Natural killer cell (primary cell): ENCODE results near the gene CALN1. TPM values are rescaled to one million over a fixed set of nuclear protein-coding genes. Genes with fewer than 3 reads are reported as not detected.

Experiments
- ATAC-seq, 3 donors: fragments of 150-1000 bp in 2 of 3; fragments of 200-7000 bp in 1 of 3; cut with Tn5 transposase; 1 replicate in 1 of 3; 2 replicates in 2 of 3; pipeline ENCODE4 v1.10.0; 2021; ENCODE audit warnings: mild to moderate bottlenecking in 2 of 3, moderate library complexity in 2 of 3
- DNase-seq, 2 donors: peaks; one replicate each; pipeline versions ENCODE4 v3.0.0 to v3.0.0-alpha.2; 2013 to 2021; ENCODE audit warnings: mixed read lengths in 1 of 2
- H3K27ac ChIP-seq: one replicate; pipeline ENCODE4 v1.5.1; 2013; ENCODE audit warnings: mild to moderate bottlenecking, low read length
- H3K27me3 ChIP-seq: one replicate; pipeline ENCODE4 v1.6.1; 2013; ENCODE audit warnings: low read length; ENCODE audit not compliant: control insufficient read depth, insufficient read depth
- H3K36me3 ChIP-seq: one replicate; pipeline ENCODE4 v1.6.1; 2013; ENCODE audit warnings: low read length; ENCODE audit not compliant: control insufficient read depth, insufficient read depth
- H3K4me1 ChIP-seq: one replicate; pipeline ENCODE4 v1.6.1; 2013; ENCODE audit warnings: low read length; ENCODE audit not compliant: control insufficient read depth, insufficient read depth
- H3K4me3 ChIP-seq: one replicate; pipeline ENCODE4 v1.5.1; 2013; ENCODE audit warnings: low read length
- H3K9me3 ChIP-seq: one replicate; pipeline ENCODE4 v1.6.1; 2013; ENCODE audit warnings: low read length; ENCODE audit not compliant: control insufficient read depth, insufficient read depth
- H3K27ac Mint-ChIP-seq, 2 donors: one replicate each; pipeline ENCODE4 v1.8.0; 2022; ENCODE audit warnings: mild to moderate bottlenecking in 2 of 2, mixed read lengths in 2 of 2, moderate library complexity in 1 of 2
- H3K27me3 Mint-ChIP-seq, 2 donors: one replicate each; pipeline ENCODE4 v1.8.0; 2022; ENCODE audit warnings: low read depth in 2 of 2, mixed read lengths in 2 of 2
- H3K36me3 Mint-ChIP-seq: one replicate; pipeline ENCODE4 v1.8.0; 2022; ENCODE audit warnings: mixed read lengths
- H3K4me1 Mint-ChIP-seq, 2 donors: one replicate each; pipeline ENCODE4 v1.8.0; 2022; ENCODE audit warnings: mixed read lengths in 2 of 2
- H3K4me3 Mint-ChIP-seq: one replicate; pipeline ENCODE4 v1.8.0; 2022; ENCODE audit warnings: mild to moderate bottlenecking, moderate library complexity, mixed read lengths
- H3K9me3 Mint-ChIP-seq, 2 donors: one replicate each; pipeline ENCODE4 v1.8.0; 2022; ENCODE audit warnings: mixed read lengths in 2 of 2
- CTCF ChIP-seq: fragments of 200-600 bp; IDR thresholded peaks from one replicate; pipeline ENCODE4 v1.8.0; 2022; ENCODE audit warnings: antibody characterized with exemption
- WGBS: methylation state at CpG from one replicate; pipeline ENCODE4 v1.1.7; 2013; ENCODE audit warnings: missing lambda C conversion rate; ENCODE audit not compliant: insufficient coverage; 5-methylcytosine and 5-hydroxymethylcytosine counted together
- intact Hi-C: fragments of 100-400 bp; cut with micrococcal nuclease; formaldehyde crosslinking; loops from one replicate; pipeline ENCODE4 v1.14.2; 2022
- total RNA-seq, 4 donors: library from RNA; stranded (reverse); fragments of 120-200 nt in 1 of 4; gene quantifications; one replicate each; pipeline versions ENCODE4 v1.2.3 to v1.2.4, GENCODE V29; 2013 to 2022

Gene CALN1
- total RNA-seq, 3 donors from 2014 or later (not counting 1 experiment from before 2014, with no cell fraction given): 0.18 TPM; not detected in 2

DNA sequence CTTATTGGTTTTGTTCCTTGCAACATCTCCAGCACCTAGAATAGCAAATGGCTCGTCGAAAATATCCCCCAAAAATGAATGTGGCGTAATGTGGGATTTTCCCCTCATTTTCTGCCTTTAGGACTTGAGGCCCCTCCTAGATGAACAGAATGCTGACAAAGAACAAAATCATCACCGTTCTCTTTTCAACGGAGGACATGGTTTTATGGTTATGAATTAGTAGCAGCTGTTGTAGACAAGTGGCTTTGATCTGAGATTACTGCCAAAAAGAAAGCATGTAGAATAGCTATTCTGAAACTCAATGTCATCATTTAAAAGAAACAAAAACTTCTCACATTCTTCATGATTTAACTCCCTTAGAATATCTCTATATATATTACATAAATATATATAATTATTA, 17.2 kb upstream of the CALN1 start:
- no peak for DNase-seq
- no peak for ATAC-seq
- no peaks in the 10 kb centered on the region for H3K9me3 Mint-ChIP-seq
- WGBS: 86% methylated on average over 4 of the region's 5 CpGs
- intact Hi-C loops: no loop called here
- Histone ChIP-seq H3K4me1 (no peaks in the 10 kb centered on the region), H3K27ac (no peak overlapping the region), H3K36me3 (no peaks in the 10 kb centered on the region), H3K27me3 (no peaks in the 10 kb centered on the region), H3K4me3 (no peak overlapping the region), H3K9me3 (no peaks in the 10 kb centered on the region)
- H3K36me3 Mint-ChIP-seq: no peaks in the 10 kb centered on the region
- H3K27me3 Mint-ChIP-seq: peaks cover 0 to 2% of the 10 kb centered on the region in 2 donors
- no peak for TF ChIP-seq CTCF
- H3K4me3 Mint-ChIP-seq: no peak overlapping the region
- H3K4me1 Mint-ChIP-seq: no peaks in the 10 kb centered on the region
- H3K27ac Mint-ChIP-seq: no peak overlapping the region

- 97% methylated on average over 8 of the region's 8 CpGs for WGBS
- no peak overlapping the region for H3K27ac Mint-ChIP-seq
- Histone ChIP-seq H3K9me3 (peaks cover 4% of the 10 kb centered on the region), H3K27me3 (no peaks in the 10 kb centered on the region), H3K4me1 (no peaks in the 10 kb centered on the region), H3K27ac (no peak overlapping the region), H3K36me3 (no peaks in the 10 kb centered on the region), H3K4me3 (no peak overlapping the region)
- peaks cover 0 to 2% of the 10 kb centered on the region in 2 donors for H3K9me3 Mint-ChIP-seq
- no peak overlapping the region for H3K4me3 Mint-ChIP-seq
- TF ChIP-seq CTCF: no peak
- intact Hi-C loops: no loop called here
- H3K4me1 Mint-ChIP-seq: no peaks in the 10 kb centered on the region
- no peaks in the 10 kb centered on the region for H3K36me3 Mint-ChIP-seq
- DNase-seq: no peak
- H3K27me3 Mint-ChIP-seq: peaks cover 0 to 1% of the 10 kb centered on the region in 2 donors
- no peak for ATAC-seq
These were observed 4.7 kb upstream of the CALN1 start for GRCh38 chr7:72416846-72417245.

- H3K27ac ChIP-seq: no peak overlapping the region
- Mint-ChIP-seq H3K4me1 (no peaks in the 10 kb centered on the region), H3K4me3 (no peak overlapping the region), H3K36me3 (no peaks in the 10 kb centered on the region), H3K27me3 (no peaks in the 10 kb centered on the region), H3K9me3 (no peaks in the 10 kb centered on the region), H3K27ac (no peak overlapping the region)
- no peak overlapping the region for H3K4me3 ChIP-seq
- intact Hi-C loops: no loop called here
- peak in 1 of 3 donors; percentile 15 for ATAC-seq
- H3K36me3 ChIP-seq: no peaks in the 10 kb centered on the region
- 94% methylated on average over 11 of the region's 11 CpGs for WGBS
- no peaks in the 10 kb centered on the region for H3K4me1 ChIP-seq
- DNase-seq: no peak
- no peaks in the 10 kb centered on the region for H3K27me3 ChIP-seq
- no peak for TF ChIP-seq CTCF
- peaks cover 4% of the 10 kb centered on the region for H3K9me3 ChIP-seq
These were observed 3.4 kb upstream of the CALN1 start for GRCh38 chr7:72415586-72415985.

DNA sequence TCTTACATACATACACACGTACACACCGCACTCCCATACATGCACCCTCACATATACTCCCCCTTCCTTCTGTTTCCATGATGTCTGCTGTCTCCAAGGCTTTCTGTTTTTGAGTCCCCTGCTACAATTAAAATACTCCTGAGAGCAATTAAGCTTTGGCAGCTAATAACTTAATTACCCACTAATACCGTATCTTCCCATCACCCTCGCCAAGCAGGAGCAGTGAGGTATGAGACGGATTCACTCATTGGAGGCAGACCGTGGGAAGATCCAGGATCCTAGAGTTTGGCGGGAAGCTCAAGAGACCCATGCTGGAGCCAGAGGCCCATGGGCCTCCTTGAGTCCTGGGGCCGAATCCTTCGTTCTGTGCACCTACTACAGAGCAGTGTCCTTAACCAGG, 1.7 kb upstream of the CALN1 start:
- Histone ChIP-seq H3K27ac (no peak overlapping the region), H3K9me3 (no peaks in the 10 kb centered on the region), H3K4me3 (no peak overlapping the region), H3K4me1 (no peaks in the 10 kb centered on the region), H3K27me3 (no peaks in the 10 kb centered on the region), H3K36me3 (no peaks in the 10 kb centered on the region)
- Mint-ChIP-seq H3K27ac (no peak overlapping the region), H3K27me3 (no peaks in the 10 kb centered on the region), H3K9me3 (no peaks in the 10 kb centered on the region), H3K4me1 (no peaks in the 10 kb centered on the region), H3K4me3 (no peak overlapping the region), H3K36me3 (no peaks in the 10 kb centered on the region)
- DNase-seq: no peak
- intact Hi-C loops: no loop called here
- ATAC-seq: peak in 1 of 3 donors; percentile 21
- TF ChIP-seq CTCF: no peak
- 95% methylated on average over 9 of the region's 9 CpGs for WGBS
